HK-2 (cell line): ENCODE measurements around the gene COL4A1.

ENCODE experiments used
- DNase-seq: peaks from one replicate; pipeline ENCODE4 v3.0.0-alpha.2; 2018; ENCODE audit not compliant: unreplicated experiment

The COL4A1 gene

DNA sequence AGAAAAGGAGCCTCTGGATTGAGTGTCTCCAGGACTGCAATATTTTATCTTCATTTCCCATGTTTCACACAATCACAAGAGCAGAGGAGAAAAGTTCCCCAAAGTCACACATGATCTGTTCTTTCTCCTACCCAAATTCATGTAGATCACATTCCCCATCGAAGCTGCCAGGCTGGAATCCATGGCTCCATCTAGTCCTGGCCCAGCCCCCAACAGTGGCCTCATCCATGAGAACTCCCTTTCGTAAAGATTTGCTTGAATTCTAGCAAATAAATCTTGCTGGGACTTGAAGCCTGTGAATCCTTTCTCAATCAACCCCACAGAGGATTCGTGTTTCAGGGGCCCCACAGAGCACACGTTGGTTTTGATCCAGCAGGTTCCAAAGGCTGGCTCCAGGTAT lies 109.5 kb downstream of the COL4A1 start:
- DNase-seq, result no peak

- no peak for DNase-seq
These were observed 109.9 kb downstream of the COL4A1 start for GRCh38 chr13:110197026-110197425.

- DNase-seq, result no peak
These were observed 111.1 kb downstream of the COL4A1 start for GRCh38 chr13:110195547-110196485.

DNA sequence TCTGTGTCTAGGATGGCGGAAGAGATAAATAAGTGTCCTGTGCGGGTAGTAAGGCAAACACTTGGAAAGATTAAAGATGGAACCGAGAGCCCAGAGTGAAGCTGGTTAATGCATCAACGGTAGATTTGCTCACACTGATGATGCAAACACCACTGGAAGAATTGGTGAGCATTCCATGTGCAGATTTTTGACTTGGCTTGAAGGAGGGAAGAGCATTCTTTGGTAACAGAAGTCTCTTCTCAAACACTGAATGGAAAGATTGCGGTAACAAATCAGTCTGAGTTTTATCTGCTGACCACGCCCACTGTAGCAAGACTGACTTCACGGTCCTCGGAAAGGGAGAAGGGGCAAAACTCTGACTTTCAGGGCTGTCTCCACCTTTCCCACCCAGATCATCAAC lies 112.5 kb downstream of the COL4A1 start:
- DNase-seq, result no peak

DNA sequence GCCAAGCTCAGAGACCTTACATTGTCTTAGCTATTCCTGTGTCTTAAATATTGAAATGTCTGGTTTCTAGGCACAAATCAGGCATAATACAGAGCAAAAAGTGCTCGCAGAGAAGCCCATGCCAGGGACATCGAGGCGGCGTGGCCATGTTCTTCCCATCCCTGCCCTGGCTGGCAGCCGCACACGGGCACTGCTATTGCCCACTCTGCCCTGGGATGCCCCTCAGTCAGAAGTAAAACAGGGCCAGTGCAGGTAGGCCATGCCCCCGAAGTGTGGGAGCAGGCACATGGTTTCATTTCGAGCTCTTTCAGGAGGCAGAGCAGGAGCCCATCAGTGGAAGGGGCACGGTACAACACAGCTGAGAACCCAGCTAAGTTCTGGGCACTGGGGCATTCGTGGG lies 113.5 kb downstream of the COL4A1 start:
- no peak for DNase-seq

DNA sequence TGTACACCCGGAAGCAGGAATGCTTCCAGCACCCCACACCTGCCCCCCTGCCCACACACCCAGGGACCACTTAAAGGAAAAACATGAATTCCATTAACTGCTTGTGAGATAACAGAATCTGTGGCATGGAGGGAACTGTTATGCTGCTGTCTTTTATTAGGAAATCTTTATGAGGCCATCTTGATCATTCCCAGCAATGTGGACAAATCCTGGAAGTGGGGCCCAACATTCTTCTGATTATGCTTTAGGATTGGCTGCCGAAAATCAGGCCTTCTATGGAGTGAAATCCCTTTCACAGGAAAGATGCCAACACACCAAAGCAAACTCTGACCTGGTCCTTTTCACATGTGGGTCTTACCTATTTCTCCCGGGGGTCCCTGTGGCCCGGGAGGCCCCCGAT lies 114.5 kb downstream of the COL4A1 start:
- DNase-seq, result no peak

DNA sequence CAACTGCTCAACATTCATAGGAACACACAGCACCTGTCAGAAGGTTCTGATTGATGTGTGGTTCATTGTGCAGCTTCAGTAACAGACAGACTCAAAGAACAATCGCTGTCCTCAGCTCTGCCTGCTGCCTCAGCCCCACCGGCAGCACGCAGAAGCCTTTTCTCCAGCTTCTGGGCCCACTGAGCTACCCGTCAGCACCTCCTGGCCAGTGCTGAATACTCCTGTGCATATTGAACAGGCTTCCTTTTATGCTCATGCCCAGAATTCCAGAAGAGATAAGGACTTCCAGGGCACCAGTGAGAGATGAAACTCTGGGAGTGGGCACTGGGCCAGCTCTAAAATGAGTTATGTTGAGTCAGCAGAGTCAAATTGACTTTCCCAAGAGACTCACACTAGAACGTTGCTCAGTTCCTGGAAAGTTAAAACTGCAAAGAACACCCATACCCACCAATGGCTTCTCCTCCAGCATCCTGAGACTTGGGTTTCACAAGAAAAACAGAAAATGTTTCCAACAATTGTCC lies 119.3 kb downstream of the COL4A1 start:
- DNase-seq, result no peak

- DNase-seq, result no peak
These were observed 120.6 kb downstream of the COL4A1 start for GRCh38 chr13:110186231-110186855.

GRCh38 chr13:110185696-110186095 lies 121.3 kb downstream of the COL4A1 start:
- DNase-seq, result no peak

DNA sequence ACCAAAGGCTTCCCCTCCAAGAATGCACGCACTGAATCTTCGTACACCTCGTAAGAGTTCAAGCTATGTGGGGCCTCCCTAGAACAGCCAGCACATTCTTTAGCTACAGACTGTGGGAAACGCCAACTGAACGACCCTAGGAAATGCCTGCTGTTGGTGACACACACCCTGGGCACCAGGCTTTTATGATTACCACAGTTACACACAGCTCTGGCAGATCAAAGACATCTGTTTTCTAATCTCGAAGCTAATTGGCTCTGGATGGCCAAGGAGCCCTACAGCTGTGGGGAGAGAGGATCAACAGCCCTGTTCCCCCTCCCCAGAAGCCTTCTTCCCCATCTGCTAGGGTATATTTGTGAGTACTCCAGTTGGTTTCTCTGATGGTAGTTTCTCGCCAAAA lies 123.0 kb downstream of the COL4A1 start:
- no peak for DNase-seq

- no peak for DNase-seq
These were observed 124.5 kb downstream of the COL4A1 start for GRCh38 chr13:110182461-110182860.

DNA sequence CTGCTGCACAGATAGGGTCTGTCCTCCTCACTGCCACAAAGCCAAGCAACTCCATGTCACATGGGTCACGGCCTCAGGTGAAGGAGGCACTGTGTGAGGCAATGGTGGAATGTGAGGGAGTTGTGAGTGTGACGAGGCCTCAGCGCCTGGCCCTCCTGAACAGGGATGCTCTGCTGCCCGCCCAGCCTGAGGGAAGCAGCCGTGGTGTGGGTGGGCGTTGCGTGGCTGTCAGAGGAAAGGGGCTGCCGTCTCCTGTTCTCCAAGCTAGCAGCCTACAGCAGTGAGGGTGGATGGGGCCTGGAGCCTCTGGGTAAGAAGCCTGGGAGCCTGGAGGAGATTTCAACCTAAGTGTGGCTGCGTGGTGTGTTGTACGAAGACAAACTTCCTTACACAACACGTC lies 125.0 kb downstream of the COL4A1 start:
- DNase-seq, result no peak

DNA sequence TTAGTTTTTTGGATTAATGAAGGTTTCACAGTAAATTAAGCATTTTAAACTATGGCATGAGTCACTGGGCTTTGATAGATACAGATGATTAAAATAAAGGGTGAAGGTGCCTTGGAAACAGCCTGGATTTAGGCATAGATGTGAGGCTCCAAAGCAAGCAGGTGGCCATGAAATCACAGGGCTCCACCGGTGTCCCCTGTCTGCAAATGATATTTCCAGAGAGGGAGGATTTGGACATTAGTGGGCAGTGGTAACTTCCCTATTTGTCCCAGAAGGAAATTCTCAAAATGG lies 127.2 kb downstream of the COL4A1 start:
- no peak for DNase-seq

DNA sequence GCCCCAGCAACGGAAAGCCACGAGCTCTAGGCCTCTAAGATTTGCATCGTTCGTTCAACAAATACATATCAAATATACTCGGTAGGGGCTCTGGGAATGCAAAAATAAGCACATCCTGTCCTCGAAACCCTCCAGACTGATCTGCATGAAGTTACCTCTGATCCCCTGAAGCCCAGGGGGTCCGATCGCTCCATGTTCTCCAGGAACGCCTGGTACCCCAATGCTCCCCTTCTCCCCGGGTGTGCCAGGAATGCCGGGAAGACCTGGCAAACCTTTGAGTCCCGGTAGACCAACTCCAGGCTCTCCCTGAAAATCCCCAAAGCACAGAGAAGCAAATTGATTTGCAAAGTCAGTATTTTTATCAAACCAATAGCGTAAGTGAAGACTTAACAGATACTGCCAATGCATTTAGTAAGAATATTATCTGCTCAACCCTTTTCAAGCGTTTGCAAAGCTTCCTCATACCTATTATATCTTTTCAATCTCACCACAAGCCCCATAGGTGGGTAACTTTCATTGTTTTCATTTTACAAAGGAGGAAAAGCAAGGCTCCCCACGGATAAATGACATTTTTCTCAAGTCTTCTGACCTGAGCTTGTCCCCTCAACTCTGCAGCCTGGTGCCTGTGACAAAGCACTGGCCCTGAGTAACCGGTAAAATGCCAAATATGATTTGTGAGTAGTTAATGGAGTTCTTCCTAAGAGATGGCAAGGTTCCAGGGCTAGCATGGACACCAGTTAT lies 127.7 kb downstream of the COL4A1 start:
- DNase-seq, result no peak

DNA sequence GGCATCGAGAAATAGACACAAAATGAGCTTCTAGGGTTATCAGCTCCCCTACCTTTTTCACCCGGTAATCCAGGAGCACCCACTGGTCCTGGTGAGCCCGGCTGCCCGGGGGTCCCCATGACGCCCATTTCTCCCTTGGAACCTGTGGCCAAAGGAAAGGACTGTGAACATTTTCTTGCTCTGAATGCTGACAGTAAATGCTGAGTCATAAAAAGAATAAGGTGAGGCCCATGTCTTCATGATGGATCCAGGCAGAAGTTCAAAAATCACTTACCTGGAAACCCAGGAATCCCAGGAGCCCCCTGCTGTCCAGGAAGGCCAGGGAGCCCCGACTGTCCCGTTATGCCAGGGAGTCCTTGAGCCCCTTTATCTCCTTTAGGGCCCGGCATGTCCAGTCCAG lies 129.2 kb downstream of the COL4A1 start:
- no peak for DNase-seq

GRCh38 chr13:110176431-110176830 lies 130.5 kb downstream of the COL4A1 start:
- DNase-seq, result no peak

DNA sequence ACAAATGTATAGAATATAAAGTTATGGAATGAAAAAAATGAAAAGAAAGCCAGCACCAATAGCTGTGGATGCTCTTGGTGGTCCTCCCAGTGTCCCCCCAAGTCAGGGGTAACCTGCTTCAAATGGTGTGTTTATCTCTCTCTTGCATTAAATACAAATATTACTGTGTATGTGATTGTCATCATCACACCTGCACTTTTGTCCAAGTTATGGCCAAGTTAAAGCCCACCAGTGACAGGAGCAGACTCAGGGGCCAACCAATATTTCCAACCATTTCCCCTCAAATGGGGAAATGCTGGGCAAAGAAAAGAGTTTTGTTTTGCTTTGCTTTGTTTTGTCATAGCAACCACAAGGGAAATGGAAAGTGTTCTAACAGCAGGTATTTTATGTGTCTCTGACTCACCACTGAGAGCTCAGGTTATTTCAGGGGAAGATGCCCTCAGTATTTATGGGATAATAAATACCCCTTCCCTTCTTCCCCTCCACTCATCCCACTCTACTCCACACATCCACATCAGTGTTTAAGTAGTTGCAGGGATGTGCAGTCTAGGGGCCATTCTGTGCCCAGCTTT lies 133.6 kb downstream of the COL4A1 start:
- no peak for DNase-seq

DNA sequence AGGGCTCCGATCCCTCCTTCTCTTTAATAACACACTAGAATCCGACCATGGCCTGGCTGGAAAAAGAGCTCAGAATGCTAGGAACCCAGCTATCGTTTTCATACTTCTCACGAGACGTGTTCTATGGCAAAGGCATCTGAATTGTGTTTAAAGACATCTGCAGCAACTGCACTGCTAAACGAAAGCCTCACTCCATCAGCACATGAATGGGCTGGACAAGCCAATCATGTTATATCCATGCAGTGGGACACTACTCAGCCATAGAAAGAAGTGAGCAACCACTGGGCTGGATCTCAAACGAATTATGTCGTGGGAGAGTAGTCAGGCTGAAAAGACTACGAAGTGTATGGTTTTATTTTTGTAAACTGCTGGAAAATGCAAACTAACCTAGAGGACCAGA lies 136.1 kb downstream of the COL4A1 start:
- DNase-seq, result no peak

DNA sequence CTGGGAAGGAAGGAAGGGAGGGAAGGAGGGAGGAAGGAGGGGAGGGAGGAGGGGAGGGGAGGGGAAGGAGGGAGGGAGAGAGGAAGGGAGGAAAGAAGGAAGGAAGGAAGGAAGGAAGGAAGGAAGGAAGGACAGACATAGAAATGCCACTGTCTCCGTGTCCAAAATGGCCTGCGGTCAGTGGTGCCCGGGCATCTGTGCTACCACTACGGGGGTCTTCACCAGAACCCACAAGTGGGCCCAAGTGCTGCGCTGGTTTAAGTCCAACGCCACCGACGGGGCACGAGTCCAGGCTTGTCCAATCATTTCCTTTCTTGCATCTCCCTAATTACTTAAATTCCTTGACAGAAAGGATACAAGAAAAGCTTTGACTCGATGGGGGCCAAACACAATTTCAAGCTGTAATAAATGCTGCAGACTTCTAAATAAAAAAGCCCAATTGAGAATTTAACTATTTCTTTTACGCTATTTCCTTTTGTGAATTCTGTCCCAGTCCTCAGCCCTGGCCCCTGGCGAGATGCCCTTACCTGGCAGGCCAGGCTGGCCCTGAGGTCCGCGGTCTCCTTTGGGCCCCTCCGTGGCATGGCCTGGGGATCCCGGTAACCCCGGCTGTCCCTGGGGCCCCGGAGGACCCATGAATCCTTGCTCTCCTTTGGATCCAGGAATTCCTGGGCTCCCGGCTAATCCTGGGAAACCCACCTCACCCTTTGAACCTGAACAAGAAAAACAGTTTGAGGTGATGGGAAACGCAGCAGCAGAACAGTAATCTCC lies 136.8 kb downstream of the COL4A1 start:
- DNase-seq, result no peak

DNA sequence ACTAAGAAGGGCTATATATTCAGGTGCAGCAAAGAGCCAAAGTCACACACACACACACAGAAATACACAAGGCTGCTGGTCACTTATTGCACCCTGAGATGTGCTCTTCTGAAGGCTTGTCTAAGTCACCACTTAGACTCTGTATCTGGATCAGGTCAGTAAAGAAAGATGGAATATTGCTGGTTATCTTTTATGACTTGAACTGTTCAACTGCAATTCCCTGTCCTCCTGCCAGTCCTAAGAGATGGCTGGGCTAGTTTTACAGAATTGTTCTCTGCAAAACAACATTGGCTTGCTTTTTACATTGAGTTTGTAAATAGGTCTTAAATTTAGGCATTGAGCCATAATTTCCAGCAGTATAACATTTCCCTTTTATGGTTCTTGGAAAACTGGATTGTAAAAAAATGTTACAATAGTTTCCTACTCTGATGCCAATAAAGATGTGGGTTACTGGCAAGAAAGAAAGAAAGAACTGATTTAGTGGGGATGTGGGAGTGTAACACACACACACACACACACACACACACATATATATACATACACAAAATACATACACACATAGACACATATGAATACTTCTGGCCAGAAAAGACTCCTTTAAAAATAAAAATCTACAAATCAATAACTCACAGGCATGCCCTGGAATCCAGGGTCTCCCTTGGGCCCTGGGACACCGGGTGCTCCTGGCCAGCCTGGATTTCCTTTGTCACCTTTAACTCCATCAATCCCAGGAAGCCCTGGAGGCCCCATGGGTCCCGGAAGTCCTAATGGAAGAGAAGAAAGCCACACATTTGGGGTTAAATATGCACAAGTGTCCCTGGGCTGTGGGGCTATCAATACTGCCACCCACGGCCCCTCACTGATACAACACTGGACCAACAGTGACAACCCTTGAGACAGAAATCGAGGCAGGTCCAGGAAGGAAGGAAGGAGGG lies 137.7 kb downstream of the COL4A1 start:
- DNase-seq, result no peak
